Posterior vena cava (tissue), 2 donors: ENCODE data around the gene NAA10. TPM values are rescaled to one million over a fixed set of nuclear protein-coding genes. Genes with fewer than 3 reads are reported as not detected.
A peak's percentile ranks its signal among the peaks of the same experiment; 100 is the strongest.

ENCODE experiments used
- DNase-seq: peaks from one replicate; pipeline ENCODE4 v3.0.0-alpha.2; 2020; ENCODE audit warnings: low spot score
- intact Hi-C, 2 donors: fragments of 100-400 bp; cut with DNase I; formaldehyde crosslinking; loops; one replicate each; pipeline versions ENCODE4 v1.14.1 to v1.14.2; 2022 to 2023
- total RNA-seq, 2 donors: library from RNA; stranded (reverse); fragmentation: NEBNext Ultra II Directional; extraction: Animal tissue kit (Norgen Biotek cat#: 25700); gene quantifications; one replicate each; pipeline ENCODE4 v1.2.1, GENCODE V29; 2021
- donor health status: DM: yes; HTN: yes; CAD: no.
- donor health status: DM: yes; HTN: yes; CAD: no.

The NAA10 gene
- total RNA-seq, 2 donors from 2014 or later = 69.4 to 75.4 TPM

GRCh38 chrX:153921511-153922446 lies 13.1 kb downstream of the NAA10 start:
- intact Hi-C loops = loop anchor here in 1 of 2 donors (10.0 kb wide), 1 partner anchor 127 kb away; the partner anchor contains the start of genes IDH3G and SSR4
- no peak for DNase-seq

DNA sequence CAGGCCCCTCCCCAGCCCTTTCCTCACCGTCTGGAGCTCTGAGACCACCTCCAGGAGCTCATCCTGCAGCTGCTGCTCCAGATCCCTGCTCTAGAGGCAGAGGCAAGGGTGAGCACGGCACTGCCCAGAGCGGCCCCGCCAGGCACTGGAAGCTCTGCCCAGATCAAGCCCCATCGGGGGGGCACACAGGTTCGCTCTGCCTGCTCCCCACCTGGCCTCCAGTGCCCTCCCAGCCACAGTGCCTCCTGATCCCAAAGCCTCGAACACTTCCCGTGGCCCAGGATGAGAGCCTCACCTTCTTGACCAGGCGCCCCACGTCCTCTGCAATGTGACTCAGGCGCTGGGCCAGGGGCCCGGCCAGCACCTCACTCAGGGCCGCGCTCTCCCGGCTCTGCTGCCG lies 13.8 kb downstream of the NAA10 start:
- intact Hi-C loops = loop anchor here in 1 of 2 donors (10.0 kb wide), 1 partner anchor 126 kb away; the partner anchor contains the start of genes IDH3G and SSR4
- no peak for DNase-seq

DNA sequence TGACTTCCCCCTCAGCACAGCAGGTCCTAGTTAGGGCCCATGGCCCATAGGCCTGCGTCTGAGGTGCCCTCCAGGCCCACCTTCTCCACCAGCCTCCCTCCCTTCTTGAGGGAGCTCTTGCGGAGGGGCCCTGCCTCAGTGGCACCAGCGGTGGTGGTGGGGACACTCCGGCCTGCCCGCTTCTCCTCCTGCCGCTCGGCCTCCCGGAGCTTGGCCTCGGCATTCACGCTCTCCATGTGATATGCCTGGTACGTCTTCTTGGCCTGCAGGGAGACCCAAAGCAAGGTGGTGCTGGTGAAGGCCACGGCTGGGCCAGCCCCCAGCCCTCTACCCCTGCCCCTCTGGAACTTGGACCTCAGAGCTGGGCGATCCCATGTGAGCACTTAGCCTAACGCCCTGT lies 14.3 kb downstream of the NAA10 start:
- DNase-seq = no peak
- intact Hi-C loops = loop anchor here in 1 of 2 donors (10.0 kb wide), 1 partner anchor 126 kb away; the partner anchor contains the start of genes IDH3G and SSR4

GRCh38 chrX:153919281-153919680 lies 15.6 kb downstream of the NAA10 start:
- DNase-seq = no peak
- intact Hi-C loops = no loop called here

DNA sequence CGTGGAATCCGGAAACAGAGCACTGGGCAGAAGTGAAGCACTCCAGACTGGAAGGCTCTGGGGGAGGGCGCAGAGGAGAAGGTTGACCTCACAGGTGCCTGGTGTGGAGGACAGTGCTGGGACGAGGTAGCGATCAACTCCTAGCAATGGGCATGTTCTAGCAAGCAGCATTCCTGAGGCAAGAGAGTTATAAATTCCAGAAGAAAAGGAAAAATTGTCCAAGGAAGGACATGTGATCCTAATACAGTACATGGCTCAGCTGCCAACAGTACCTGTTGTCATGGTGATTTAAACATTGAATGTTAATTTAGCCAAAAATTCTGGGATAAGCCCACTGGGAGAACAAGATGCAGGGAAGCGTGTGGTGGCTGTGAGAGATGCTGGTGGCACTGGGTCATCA lies 17.0 kb downstream of the NAA10 start:
- intact Hi-C loops = no loop called here
- DNase-seq = no peak

DNA sequence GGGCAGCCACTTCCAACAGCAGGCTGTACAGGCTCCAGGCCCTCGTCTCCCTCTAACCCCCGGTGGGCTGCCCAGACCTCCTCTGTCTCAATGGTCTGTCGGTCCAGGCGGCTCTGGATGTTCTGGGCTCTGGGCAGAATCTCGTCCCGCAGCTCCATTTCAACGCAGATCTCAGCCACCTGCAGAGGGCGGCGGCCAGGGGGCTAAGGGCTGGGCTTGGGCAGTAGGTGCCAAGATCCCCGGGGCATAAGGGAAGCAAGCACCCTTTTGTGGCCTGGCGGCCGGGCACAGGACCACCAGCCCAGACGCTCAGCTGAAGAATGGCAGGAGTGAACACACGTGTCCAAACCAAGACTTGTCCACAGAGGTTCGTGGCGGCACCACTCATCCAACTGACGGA lies 21.1 kb downstream of the NAA10 start:
- intact Hi-C loops = no loop called here
- no peak for DNase-seq

DNA sequence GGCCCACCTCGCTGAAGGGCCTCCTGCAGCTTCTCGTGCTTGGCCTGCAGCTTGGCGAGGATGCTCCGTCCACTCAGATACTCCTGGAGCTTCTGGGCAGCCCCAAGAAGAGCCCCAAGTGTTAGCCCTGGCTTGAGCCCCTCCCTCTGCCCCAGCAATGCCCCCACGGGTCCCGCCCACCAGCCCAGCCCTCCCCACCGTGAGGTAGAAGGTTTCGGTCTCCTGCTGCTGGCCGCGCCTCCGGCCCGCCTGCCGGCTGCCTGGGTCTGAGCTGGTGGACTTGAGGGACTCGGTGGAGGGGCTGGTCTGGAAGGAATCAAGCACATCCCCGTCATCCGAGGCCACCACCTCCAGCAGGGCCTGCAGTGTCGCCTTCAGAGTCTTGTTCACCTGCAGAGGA lies 21.6 kb downstream of the NAA10 start:
- no peak for DNase-seq
- intact Hi-C loops = no loop called here

- intact Hi-C loops = no loop called here
- DNase-seq = no peak
Observed at GRCh38 chrX:153911798-153912197, 23.0 kb downstream of the NAA10 start.

GRCh38 chrX:153910446-153910845 lies 24.4 kb downstream of the NAA10 start:
- intact Hi-C loops = no loop called here
- DNase-seq = no peak

- intact Hi-C loops = no loop called here
- no peak for DNase-seq
Observed at GRCh38 chrX:153909980-153910360, 24.9 kb downstream of the NAA10 start.

GRCh38 chrX:153909024-153909979 lies 25.5 kb downstream of the NAA10 start:
- DNase-seq = no peak
- intact Hi-C loops = no loop called here

GRCh38 chrX:153908219-153908860 lies 26.5 kb downstream of the NAA10 start:
- intact Hi-C loops = no loop called here
- DNase-seq = no peak

- intact Hi-C loops = no loop called here
Observed at GRCh38 chrX:153907456-153907855, 27.4 kb downstream of the NAA10 start.

GRCh38 chrX:153906126-153906917 lies 28.5 kb downstream of the NAA10 start:
- intact Hi-C loops = no loop called here
- no peak for DNase-seq

More at GRCh38 chrX:153907456-153907855, 27.4 kb downstream of the NAA10 start:
- DNase-seq = no peak

DNA sequence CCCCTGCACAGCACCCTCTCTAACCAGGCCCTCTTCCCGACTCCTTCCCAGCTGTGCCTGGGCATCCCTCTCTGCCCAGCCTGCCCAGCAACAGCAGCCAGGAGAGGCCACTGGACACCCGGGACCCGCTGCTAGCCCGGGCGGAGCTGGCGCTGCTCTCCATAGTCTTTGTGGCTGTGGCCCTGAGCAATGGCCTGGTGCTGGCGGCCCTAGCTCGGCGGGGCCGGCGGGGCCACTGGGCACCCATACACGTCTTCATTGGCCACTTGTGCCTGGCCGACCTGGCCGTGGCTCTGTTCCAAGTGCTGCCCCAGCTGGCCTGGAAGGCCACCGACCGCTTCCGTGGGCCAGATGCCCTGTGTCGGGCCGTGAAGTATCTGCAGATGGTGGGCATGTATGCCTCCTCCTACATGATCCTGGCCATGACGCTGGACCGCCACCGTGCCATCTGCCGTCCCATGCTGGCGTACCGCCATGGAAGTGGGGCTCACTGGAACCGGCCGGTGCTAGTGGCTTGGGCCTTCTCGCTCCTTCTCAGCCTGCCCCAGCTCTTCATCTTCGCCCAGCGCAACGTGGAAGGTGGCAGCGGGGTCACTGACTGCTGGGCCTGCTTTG lies 29.2 kb downstream of the NAA10 start:
- DNase-seq = peak; percentile 80
- intact Hi-C loops = no loop called here

DNA sequence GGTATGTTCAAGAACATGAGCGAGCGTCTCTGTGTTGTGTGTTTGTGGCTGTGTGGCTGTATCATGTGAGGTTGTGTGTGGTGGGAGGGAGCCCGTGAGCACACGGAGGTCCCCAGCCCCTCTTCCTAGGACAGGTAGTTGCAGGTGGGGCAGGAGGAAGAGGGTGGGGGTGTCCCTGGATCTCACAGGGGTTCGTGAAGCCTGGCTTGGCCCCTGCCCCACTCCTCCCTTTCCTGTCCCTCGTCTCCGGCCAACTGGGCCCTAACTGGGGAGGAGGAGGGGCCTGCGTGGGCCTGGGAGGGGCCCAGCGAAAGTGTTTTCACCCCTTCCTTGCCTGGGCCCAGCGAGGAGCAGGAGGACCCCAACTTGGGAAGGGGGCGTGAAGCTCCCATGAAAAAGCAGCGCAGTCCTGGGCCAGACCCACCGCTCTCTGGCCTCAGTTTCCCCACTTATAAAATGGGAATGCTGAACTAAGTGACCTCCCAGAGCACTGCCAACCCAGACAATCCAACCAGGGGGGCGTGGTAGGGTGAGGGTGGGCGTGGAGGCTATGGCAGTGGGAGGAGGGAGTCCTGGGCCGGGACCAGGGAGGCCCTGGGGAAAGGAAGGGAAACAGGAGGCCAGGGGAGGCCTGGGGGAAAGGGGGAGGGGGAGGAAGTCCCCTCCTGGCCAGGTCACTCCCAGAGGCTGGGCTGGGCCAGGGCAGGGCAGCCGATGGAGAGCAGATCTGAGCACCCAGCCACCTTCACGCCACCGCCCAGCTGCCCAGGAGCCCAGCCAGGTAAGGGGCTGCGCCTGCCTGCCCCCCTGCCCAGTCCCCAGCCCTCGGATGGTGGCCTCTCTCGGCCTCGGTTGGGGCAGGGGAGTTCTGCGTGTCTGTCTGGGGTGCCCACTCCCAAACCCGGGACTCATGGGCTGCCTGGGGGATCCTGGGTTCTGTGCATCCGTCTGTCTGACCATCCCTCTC lies 30.6 kb downstream of the NAA10 start, which contains the start of gene AVPR2:
Gene AVPR2, plus strand, starts transcription at position 683 of the 967 bp plus-strand sequence. CDS start 473 bp downstream, outside the sequence.
- peak; percentile 82 for DNase-seq
- intact Hi-C loops = no loop called here
